Stimulated activated CD8-positive, alpha-beta memory T cell treated with anti-CD3 and anti-CD28 coated beads, Interleukin-12 subunit alpha, Interleukin-12 subunit beta, amount 100 ng/mL, for 1 hour (primary cell): Measurements from ENCODE around the gene CX3CR1.

Experiments used
- DNase-seq: peaks from one replicate; pipeline ENCODE4 v3.0.0-alpha.2; 2020; ENCODE audit warnings: low read depth

Gene CX3CR1

GRCh38 chr3:39291903-39292329, 12.1 kb upstream of the CX3CR1 start:
- peak; percentile 71 for DNase-seq

GRCh38 chr3:39290255-39290654, 10.4 kb upstream of the CX3CR1 start:
- DNase-seq: no peak

- no peak for DNase-seq
These were observed 9.3 kb upstream of the CX3CR1 start for GRCh38 chr3:39289107-39289506.

- peak; percentile 61 for DNase-seq
These were observed 8.5 kb upstream of the CX3CR1 start for GRCh38 chr3:39288300-39288808.

- no peak for DNase-seq
These were observed 7.7 kb upstream of the CX3CR1 start for GRCh38 chr3:39287216-39288164.

- DNase-seq: no peak
These were observed 6.9 kb upstream of the CX3CR1 start for GRCh38 chr3:39286771-39287170.

- no peak for DNase-seq
These were observed 5.5 kb upstream of the CX3CR1 start for GRCh38 chr3:39285332-39285731.

- no peak for DNase-seq
These were observed 4.6 kb upstream of the CX3CR1 start for GRCh38 chr3:39284457-39284881.

- DNase-seq: no peak
These were observed 2.2 kb upstream of the CX3CR1 start for GRCh38 chr3:39282057-39282456.

GRCh38 chr3:39281533-39281932, 1.7 kb upstream of the CX3CR1 start:
- no peak for DNase-seq

- no peak for DNase-seq
These were observed 735 bp upstream of the CX3CR1 start for GRCh38 chr3:39280571-39280970.

GRCh38 chr3:39278616-39278935, 1.3 kb downstream of the CX3CR1 start:
- DNase-seq: no peak

- no peak for DNase-seq
These were observed 1.8 kb downstream of the CX3CR1 start for GRCh38 chr3:39277893-39278615.

GRCh38 chr3:39276746-39277145, 3.1 kb downstream of the CX3CR1 start:
- DNase-seq: no peak

- DNase-seq: no peak
These were observed 3.8 kb downstream of the CX3CR1 start for GRCh38 chr3:39275963-39276593.

GRCh38 chr3:39275052-39275451, 4.8 kb downstream of the CX3CR1 start:
- DNase-seq: no peak

- no peak for DNase-seq
These were observed 6.7 kb downstream of the CX3CR1 start for GRCh38 chr3:39273119-39273518.

GRCh38 chr3:39272191-39272590, 7.6 kb downstream of the CX3CR1 start:
- DNase-seq: no peak

- DNase-seq: no peak
These were observed 8.4 kb downstream of the CX3CR1 start for GRCh38 chr3:39271363-39271914.

GRCh38 chr3:39269528-39269927, 10.3 kb downstream of the CX3CR1 start:
- no peak for DNase-seq

- no peak for DNase-seq
These were observed 11.3 kb downstream of the CX3CR1 start for GRCh38 chr3:39268549-39268900.
